Right kidney (tissue), 9 donors: ENCODE data around the gene TMEM87B.
A peak's percentile ranks its signal among the peaks of the same experiment; 100 is the strongest.

Source experiments
- DNase-seq: peaks from one replicate; pipeline ENCODE4 v3.0.0-alpha.2; 2016
- long read RNA-seq, 8 donors: transcript quantifications; one replicate each; lab custom pipeline, GENCODE V29; 2026

TMEM87B gene, protein sequence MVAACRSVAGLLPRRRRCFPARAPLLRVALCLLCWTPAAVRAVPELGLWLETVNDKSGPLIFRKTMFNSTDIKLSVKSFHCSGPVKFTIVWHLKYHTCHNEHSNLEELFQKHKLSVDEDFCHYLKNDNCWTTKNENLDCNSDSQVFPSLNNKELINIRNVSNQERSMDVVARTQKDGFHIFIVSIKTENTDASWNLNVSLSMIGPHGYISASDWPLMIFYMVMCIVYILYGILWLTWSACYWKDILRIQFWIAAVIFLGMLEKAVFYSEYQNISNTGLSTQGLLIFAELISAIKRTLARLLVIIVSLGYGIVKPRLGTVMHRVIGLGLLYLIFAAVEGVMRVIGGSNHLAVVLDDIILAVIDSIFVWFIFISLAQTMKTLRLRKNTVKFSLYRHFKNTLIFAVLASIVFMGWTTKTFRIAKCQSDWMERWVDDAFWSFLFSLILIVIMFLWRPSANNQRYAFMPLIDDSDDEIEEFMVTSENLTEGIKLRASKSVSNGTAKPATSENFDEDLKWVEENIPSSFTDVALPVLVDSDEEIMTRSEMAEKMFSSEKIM
- long read RNA-seq, donor 1, partial matches to known transcripts, result 0 of 1 reads
- long read RNA-seq, donor 1, other reads (novel, unspliced or antisense), result 0 of 1 reads
- long read RNA-seq, donor 2, result 0 reads
- long read RNA-seq, donor 3, full-length matches to known transcripts, result 1 of 1 reads
- long read RNA-seq, donor 3, partial matches to known transcripts, result 0 of 1 reads
- long read RNA-seq, donor 3, other reads (novel, unspliced or antisense), result 0 of 1 reads
- long read RNA-seq, donor 4, result 0 reads
- long read RNA-seq, donor 5, result 0 reads
- long read RNA-seq, donor 6, full-length matches to known transcripts, result 1 of 1 reads
- long read RNA-seq, donor 6, partial matches to known transcripts, result 0 of 1 reads
- long read RNA-seq, donor 6, other reads (novel, unspliced or antisense), result 0 of 1 reads
- long read RNA-seq, donor 7, partial matches to known transcripts, result 11 of 11 reads
- long read RNA-seq, donor 7, other reads (novel, unspliced or antisense), result 0 of 11 reads
- long read RNA-seq, donor 8, partial matches to known transcripts, result 0 of 1 reads
- long read RNA-seq, donor 8, other reads (novel, unspliced or antisense), result 0 of 1 reads

DNA sequence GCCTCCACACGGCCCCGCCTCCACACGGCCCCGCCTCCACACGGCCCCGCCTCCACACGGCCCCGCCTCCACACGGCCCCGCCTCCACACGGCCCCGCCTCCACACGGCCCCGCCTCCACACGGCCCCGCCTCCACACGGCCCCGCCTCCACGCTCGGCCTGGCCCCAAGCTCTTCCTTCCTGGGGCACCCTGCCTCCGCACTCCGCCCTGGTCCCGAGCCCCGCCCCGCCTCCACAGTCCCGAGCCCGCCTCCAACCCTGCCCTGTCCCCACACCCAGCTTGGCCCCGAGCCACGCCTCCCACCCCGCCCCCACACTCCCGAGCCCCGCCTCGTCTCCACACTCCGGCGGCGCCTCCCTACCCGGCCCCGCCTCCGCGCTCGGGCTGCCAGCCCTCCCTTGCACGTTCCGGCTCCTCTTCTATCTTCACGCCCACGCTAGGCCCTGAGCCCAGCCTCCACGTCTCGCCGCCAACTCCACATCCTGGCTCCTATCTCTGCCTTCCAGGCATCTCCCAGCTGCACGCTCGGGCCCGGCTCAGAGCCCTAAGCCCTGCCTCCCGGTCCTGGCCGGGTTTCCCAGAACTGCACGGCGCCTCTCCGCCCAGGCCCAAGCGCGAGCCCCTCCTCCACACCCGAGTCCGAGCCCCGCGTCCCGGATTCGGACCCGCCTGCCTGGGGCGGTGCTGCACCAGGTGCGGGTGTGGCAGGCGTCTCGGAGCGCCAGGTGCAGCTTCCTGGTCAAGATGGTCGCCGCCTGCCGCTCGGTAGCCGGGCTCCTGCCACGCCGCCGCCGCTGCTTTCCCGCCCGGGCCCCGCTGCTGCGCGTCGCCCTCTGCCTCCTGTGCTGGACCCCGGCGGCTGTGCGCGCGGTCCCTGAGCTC is at the start of gene TMEM87B:
Gene TMEM87B, plus strand, starts transcription at position 423 of the 883 bp plus-strand sequence. Its CDS starts 323 bp downstream, at position 746.
- peak; percentile 95 for DNase-seq

DNA sequence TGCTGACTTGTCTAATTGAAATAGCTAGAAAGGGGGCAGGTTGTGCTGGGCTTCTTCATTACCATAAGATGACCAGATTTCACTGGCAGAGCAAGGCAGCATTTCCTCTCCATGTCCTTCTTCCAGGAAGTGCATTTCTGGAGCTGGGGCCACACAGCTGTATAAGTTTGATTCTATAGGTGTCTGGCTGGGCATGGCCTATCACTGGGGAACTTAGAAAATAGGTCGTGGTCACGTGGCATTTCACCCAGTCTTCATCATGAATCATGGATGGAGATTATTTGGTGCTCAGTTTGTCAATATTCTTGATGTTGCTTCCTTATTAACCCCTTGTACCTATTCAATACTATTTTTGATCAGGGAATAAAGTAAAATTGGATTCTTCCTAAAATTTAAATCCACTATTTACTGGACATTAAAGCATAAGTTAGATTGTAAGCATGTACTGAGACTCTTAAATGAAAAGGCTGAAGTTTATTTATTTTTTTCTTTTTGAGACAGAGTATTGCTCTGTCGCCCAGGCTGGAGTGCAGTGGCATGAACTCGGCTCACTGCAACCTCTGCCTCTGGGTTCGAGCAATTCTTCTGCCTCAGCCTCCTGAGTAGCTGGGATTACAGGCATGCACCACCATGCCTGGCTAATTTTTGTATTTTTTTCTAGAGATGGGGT is 49.5 kb upstream of the TMEM87B start:
- no peak for DNase-seq

DNA sequence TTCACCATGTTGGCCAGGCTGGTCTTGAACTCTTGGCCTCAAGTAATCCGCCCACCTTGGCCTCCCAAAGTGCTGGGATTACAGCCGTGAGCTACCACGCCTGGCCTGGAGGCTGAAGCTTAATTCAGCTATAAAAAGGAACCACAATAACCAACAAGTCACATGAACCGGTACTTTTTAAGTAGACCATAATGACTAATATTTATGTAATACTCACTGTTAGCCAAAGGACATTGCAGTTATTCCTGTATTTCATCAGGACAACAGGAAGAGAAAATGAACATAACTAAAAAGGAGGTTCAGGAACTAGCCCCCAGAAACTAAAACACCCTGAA is 49.0 kb upstream of the TMEM87B start:
- no peak for DNase-seq

DNA sequence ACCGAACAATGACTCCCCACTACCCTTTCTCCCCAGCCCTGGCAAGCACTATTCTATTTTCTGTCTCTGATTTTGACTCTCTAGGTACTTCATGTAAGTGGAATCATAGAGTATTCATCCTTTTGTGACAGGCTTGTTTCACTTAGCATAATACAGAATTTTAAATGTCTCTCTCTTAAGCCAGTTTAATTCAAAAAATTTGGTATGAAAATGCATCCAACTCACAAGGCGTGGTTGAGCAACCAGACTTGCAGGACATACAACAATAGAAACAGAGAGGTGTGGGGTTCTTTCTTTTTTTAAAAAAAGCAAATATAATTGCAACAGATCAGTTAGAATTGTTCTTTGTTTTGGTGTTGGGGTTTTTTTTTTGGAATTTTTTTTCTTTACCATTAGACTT is 47.6 kb upstream of the TMEM87B start:
- no peak for DNase-seq

DNA sequence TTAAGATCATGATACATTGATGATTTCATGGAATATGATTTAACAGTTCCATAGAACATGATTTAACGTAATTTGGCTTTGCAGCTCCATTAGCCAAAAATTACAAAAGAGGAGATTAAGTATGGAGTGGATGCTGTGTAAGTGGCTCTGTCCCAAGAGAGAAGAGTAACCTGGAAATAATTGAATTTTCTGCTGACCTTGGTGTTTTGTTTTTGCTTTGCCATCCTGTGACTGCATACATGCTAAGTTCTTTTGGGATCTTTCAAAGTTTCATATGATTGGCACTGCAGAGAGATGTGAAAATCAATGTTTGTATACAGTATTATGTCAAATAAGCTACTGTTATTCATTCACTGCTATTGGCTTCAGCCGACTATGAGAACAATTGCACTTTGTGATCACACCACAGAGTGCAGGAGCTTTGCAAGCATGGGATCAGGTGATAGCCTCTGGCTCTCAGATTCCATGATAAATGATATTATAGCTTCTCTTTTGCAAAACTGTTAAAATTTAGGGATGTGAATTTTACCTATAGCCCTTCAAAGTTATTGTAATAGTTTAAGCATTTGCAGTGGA is 46.1 kb upstream of the TMEM87B start:
- no peak for DNase-seq

GRCh38 chr2:112010751-112011150 is 44.3 kb upstream of the TMEM87B start:
- no peak for DNase-seq

DNA sequence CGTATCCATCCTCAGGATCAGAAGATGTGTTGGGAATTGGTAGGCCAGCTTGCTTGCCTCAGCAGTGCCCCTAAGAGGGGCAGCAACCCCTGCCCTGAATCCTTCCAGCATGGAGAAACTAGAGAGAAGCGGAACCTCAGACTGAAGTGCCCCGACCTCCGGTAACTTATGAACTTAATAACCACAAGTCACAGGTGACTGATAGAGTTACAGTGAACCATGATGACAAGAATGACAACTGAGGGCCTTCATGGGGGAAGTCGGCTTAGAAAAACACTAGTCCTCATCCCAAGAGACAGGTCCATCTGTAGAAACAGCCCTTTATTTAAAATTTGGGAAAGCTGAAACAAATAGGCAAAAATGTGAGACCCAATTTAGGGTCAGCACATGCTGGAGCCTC is 42.5 kb upstream of the TMEM87B start:
- no peak for DNase-seq

DNA sequence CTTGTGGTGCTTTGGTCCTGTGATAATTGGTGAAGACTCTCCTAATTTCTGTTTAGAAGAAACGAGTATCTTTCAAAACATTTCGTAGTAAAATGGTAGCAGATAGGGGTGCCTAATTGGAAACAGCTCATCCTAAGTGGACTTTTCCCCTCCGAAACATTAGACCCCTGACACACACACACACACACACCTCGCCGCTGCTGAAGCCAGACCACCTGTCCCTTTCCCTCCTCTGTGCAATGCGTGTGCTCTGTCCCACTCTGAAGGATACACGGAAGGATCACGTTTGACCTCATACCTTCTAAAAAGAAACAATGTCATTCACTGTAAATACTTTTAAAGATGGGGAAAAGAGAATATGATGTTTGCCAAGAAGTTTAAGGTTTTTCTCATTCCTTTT is 36.2 kb upstream of the TMEM87B start:
- DNase-seq, result no peak

GRCh38 chr2:112019569-112019982 is 35.5 kb upstream of the TMEM87B start:
- DNase-seq, result no peak

DNA sequence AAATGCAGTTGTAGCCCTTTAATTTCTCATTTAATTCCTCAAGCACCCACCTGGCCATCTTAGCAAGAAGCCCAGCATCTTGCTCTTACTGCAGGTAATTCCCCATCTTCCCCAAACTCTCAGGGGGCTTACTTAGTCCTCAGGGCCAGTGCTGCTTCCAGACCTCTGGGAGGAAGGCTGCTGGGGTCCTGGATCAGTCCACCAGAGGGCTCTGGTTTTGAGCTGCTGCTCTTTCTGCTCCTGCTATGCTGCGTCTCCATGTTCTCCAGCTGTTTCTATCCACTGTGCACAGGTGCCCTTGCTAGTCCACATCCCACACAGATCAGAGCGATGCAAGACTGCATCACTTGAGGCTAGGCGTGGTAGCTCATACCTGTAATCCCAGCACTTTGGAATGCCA is 34.5 kb upstream of the TMEM87B start:
- no peak for DNase-seq

DNA sequence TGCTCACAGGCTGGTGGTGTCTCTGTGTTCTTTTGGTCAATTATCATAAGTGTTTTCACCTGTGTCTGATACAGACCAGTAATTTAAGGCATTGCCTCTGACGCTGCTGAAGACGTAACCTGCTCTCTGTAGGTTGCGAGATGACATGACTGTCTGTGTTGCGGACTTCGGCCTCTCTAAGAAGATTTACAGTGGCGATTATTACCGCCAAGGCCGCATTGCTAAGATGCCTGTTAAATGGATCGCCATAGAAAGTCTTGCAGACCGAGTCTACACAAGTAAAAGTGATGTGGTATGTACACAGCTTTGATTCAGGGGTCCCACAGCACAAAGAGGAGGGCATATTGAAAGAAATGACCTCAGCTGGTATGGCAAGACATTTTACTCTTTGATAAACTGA is 33.8 kb upstream of the TMEM87B start:
- DNase-seq, result no peak

- DNase-seq, result no peak
These were observed 33.3 kb upstream of the TMEM87B start for GRCh38 chr2:112021781-112022231.

GRCh38 chr2:112023707-112024106 is 31.4 kb upstream of the TMEM87B start:
- DNase-seq, result no peak

- no peak for DNase-seq
These were observed 30.8 kb upstream of the TMEM87B start for GRCh38 chr2:112024231-112024630.

DNA sequence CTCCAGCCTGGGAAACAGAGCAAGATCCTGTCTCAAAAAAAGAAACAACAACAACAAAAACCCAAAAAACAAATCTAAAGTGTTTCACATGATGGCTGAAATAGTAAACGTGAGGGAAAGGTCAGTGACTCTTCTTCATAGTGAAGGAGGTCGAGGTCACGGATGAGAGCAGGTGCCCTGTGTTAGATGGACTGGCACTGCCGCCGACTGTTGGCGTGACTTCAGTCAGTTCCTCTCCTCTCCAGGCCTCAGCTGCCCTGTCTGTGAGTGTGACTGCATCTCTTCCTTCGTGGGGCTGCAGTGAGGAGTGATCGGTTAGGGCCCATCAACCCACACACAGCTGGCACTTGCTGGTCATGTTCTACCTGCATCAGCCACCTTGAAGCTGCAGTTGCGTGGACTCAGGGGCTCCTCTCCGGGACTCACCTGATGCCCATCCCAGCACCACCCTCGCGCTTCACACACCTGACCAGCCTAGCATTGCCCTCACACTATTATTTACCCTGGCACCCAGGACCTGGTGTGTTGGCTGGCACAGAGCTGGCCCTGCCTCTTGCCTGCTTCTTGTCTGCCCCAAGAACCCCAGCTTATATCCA is 30.1 kb upstream of the TMEM87B start:
- DNase-seq, result no peak

- no peak for DNase-seq
These were observed 28.6 kb upstream of the TMEM87B start for GRCh38 chr2:112026509-112026908.

- no peak for DNase-seq
These were observed 27.3 kb upstream of the TMEM87B start for GRCh38 chr2:112027767-112028166.

- DNase-seq, result no peak
These were observed 25.9 kb upstream of the TMEM87B start for GRCh38 chr2:112029164-112029563.

GRCh38 chr2:112031473-112032223 is 23.4 kb upstream of the TMEM87B start:
- DNase-seq, result no peak

- DNase-seq, result no peak
These were observed 22.9 kb upstream of the TMEM87B start for GRCh38 chr2:112032224-112032586.
